AG08396 (cell line): Measurements from ENCODE around the gene ZNF536.
A peak's percentile ranks its signal among the peaks of the same experiment; 100 is the strongest.
"Not testable (repeated sequence)": the region's sequence is repeated elsewhere in the genome, so short reads cannot be mapped to it uniquely, and the experiment has no call there.

Experiments
- DNase-seq: peaks from one replicate; pipeline ENCODE4 v3.0.0; 2012; ENCODE audit warnings: low spot score, mixed read lengths

ZNF536 gene

GRCh38 chr19:30388327-30388726 is 16.1 kb downstream of the ZNF536 start:
- no peak for DNase-seq

GRCh38 chr19:30388819-30389218 is 16.6 kb downstream of the ZNF536 start:
- DNase-seq: no peak

- DNase-seq: no peak
Measured at GRCh38 chr19:30390356-30390988, 18.3 kb downstream of the ZNF536 start.

- no peak for DNase-seq
Measured at GRCh38 chr19:30391052-30391451, 18.9 kb downstream of the ZNF536 start.

- DNase-seq: no peak
Measured at GRCh38 chr19:30391554-30392551, 19.7 kb downstream of the ZNF536 start.

- peak; percentile 38 for DNase-seq
Measured at GRCh38 chr19:30393046-30393445, 20.9 kb downstream of the ZNF536 start.

- DNase-seq: no peak
Measured at GRCh38 chr19:30393729-30394480, 21.7 kb downstream of the ZNF536 start.

GRCh38 chr19:30394481-30395151 is 22.4 kb downstream of the ZNF536 start:
- DNase-seq: no peak

GRCh38 chr19:30395283-30395682 is 23.1 kb downstream of the ZNF536 start:
- DNase-seq: no peak

- DNase-seq: not testable (repeated sequence)
Measured at GRCh38 chr19:30398539-30398938, 26.4 kb downstream of the ZNF536 start.

- no peak for DNase-seq
Measured at GRCh38 chr19:30401956-30402355, 29.8 kb downstream of the ZNF536 start.

GRCh38 chr19:30402436-30403202 is 30.4 kb downstream of the ZNF536 start:
- no peak for DNase-seq

- DNase-seq: no peak
Measured at GRCh38 chr19:30403203-30403985, 31.2 kb downstream of the ZNF536 start.

GRCh38 chr19:30406220-30407067 is 34.3 kb downstream of the ZNF536 start:
- peak; percentile 61 for DNase-seq

- no peak for DNase-seq
Measured at GRCh38 chr19:30407068-30407709, 35.0 kb downstream of the ZNF536 start.

GRCh38 chr19:30408734-30409301 is 36.6 kb downstream of the ZNF536 start:
- no peak for DNase-seq

- DNase-seq: no peak
Measured at GRCh38 chr19:30411714-30412113, 39.5 kb downstream of the ZNF536 start.

- DNase-seq: no peak
Measured at GRCh38 chr19:30416375-30416774, 44.2 kb downstream of the ZNF536 start.
